GM19455 (cell line): Measurements from ENCODE around the gene CACNB1.
"Not testable (repeated sequence)": the region's sequence is repeated elsewhere in the genome, so short reads cannot be mapped to it uniquely, and the experiment has no call there.

Experiments
- ATAC-seq: cut with Tn5 transposase; IDR thresholded peaks from one replicate; pipeline ENCODE4 v1.9.1; 2021; ENCODE audit not compliant: unreplicated experiment

The CACNB1 gene

DNA sequence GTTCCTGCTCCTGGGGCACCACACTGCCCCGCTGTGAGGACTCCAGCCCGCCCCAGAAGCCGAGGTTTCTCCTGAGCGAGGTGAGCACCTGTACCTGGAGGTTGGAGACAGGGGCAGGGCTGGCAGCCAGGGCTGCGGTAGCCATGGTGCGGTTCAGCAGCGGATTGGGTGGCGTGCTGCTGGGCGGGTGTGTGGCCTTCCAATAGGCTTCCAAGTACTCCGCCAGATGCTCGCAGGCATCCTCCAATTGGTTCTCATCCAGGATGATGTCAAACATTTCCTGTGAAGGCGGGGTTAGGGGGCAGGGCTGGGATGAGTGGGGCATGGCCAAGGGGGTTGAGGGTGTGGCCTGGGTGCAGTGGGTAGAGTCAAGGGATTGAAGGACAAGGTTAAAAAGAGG, 20.2 kb downstream of the CACNB1 start:
- ATAC-seq, result no peak

DNA sequence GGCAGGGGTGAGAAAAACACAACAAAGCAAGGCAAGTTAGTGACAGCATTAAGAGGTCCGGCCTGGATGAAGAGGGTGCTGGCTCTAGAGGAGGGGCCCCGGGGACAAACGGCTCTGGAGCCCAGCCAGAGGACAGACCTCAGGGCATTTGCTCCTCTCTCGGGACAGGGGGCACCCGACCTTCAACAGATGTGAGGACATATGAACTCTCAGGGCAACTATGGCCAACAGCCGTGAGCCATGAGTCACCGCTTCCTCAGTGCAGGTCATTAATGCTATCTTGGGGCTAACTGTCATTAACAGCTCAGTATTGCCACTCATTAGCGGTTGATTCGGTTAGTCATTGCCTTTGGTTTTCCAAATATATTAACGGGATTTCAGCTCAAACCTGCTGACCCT, 21.8 kb downstream of the CACNB1 start:
- no peak for ATAC-seq

DNA sequence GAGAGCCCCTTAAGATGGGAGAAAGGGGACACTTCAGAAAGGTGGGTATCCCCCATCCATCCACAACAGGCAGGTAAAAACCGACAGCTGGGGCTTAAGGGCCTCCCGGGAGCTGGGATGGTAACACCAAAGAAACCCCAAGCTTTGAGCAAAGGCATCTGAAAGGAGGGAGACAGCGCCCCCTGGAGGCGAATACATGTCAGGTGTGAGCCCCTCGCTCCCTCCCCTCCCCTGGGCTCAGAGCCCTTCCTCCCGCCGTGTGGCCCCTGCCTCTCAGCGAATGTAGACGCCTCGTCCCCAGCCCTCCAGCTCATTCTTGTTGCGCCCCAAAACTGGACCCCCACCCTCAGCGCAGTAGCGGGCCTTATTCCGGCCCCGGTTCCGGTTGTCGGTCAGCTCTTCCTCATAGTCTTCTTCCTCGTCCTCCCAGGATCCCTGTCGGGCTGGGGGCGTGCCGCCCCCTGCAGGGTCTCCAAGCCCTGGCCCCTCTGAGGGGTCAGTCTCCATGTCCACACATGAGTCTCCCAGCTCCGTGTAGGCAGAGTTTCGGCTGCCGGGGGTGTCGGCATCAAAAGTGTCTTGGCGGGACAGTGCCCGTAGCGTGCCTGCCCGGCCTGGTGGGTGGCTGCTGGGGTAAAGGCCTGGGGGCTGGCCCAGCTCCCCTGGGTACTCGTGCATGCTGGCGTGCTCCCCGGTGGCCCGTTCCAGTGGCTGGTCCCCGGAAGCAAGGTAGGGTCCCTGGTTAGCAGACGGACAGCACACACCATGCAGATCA, 22.4 kb downstream of the CACNB1 start:
- no peak for ATAC-seq

DNA sequence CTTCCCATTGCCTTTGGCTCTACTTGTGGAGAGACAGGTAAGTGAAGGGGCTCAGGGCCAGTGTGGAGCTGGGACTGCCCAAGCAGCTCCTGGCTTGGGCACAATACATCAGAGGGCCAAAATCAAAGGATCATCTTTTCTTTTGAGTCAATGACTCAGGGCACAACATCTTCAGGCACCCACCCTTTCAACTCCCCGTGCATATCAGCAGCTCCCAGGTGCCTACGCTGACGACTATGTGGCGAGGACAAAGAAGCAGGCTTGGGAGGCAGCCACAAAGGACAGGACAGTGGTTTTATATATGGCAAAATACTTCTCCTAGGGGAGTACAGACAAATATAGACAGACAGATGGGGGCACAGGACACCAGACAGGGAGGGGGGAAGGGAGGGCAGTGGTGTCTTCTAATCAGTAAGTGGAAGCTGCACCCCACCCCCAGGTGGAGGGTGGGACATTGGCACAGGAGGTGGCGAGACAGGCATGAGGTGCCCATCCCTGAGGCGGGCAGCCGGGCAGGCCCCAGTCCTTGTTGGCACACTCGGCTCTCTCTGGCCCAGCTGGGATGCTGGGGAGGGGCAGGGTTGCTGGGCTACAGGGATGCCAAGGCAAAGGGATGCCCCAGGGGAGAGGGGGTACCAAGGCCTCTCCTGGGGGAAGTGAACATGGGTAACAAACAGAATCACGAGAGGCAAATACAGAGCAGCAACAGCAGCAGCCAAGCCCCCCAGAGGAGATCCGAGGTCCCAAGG, 23.8 kb downstream of the CACNB1 start:
- no peak for ATAC-seq

DNA sequence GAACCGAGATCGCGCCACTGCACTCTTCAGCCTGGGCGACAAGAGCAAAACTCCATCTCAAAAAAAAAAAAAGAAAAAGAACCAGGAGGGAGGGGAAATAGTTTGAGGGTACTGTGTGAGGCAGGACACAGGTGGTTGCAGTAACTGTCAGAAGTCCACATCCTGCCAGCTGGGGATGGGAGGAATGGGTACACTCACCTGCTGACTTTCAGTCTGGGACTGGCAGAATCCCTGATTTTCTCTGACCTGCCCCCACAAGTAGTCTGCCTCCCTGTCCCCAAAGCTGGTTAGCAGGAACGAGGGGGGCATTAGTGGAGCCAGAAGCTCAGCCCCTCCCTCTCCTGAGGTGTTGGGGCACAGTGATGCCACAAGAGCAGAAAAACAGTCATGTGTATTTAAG, 24.4 kb downstream of the CACNB1 start:
- no peak for ATAC-seq

DNA sequence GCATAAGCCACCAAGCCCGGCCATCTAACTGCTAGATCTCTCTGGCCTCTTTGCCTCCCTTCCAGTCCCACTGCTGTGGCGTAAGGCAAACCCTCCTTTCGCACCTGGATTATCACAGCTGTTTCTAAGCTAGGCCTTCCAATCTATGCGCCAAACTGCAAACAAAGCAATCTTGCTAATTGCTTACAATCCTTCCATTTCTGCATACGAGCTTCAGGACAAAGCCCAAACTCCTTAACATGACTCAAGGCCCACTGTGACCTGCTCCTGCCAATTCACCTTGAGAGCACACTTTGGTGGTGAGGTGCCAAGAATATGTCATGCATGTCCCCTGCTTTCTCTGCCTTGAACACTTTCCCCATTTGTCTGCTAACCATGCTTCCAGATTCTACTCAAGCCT, 25.5 kb downstream of the CACNB1 start:
- no peak for ATAC-seq

DNA sequence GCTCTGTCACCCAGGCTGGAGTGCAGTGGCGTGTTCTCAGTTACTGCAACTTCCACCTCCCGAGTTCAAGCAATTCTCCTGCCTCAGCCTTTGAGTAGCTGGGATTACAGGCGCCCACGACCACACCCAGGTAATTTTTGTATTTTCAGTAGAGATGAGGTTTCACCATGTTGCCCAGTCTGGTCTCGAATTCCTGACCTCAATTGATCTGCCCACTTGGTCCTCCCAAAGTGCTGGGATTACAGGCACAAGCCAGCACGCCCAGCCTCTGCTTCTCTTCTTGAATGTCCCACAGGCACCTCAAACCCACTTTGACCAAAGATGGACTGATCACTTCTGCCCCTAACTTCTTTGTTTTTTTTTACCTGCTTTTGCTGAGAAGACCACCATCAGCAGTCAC, 26.9 kb downstream of the CACNB1 start:
- ATAC-seq, result no peak

DNA sequence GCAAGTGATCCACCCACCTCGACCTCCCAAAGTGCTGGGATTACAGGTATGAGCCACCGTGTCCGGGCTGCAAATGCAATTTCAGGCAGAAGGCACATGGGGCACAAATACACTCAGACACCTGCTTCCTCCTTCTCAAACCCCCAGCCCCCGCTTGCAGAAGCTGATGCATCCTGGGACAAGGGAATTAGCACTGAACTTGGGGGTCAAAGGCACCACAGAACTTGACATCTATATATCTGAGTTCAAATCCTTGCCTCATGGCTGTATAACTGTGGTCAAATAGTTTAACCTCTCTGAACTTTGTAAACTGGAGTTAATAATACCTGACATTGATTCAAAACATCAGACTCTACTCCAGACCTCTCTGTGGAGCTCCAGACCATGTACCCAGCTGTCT, 27.4 kb downstream of the CACNB1 start:
- no peak for ATAC-seq

DNA sequence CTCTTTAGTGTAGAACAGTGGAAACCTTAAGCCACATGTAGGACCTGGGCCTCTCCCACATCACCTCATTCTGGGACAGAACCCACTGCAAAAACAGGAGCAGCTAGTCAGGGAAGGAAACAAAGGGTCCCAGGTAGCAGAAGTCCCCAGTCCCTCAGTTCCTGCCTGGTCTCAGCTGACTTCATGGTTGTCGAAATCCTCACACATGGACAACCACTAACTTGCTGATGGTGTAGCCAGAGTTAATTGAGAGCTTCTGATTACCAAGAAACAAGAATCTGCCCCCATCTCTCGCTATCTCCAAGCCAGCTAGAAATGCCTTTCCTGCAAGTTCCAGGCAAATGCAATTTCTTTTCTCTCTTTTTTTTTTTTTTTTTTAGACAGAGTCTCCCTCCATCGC, 28.0 kb downstream of the CACNB1 start:
- ATAC-seq, result no peak

DNA sequence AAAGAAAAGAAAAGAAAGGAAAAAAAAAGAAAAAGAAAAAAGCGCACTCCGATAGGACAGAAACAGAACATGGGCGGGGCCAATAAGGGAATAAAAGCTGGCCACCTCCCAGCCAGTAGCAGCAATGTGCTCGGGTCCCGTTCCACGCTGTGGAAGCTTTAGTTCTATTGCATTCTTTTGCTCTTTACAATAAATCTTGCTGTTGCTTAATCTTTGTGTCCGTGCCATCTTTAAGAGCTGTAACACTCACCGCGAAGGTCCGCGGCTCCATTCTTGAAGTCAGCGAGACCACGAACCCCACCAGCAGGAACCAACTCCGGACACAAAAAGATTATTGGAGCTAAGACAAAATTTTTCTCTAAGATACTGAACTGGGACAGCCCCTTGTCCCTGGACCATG, 28.4 kb downstream of the CACNB1 start:
- no peak for ATAC-seq

DNA sequence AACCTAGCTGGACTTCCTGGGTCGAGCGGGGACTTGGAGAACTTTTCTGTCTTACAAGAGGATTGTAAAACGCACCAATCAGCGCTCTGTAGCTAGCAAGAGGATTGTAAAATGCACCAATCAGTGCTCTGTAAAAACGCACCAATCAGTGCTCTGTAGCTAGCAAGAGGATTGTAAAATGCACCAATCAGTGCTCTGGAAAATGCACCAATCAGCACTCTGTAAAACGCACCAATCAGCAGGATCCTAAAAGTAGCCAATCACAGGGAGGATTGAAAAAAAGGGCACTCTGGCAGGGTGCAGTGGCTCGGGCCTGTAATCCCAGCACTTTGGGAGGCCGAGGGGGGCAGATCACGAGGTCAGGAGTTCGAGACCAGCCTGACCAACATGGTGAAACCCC, 29.0 kb downstream of the CACNB1 start:
- ATAC-seq, result not testable (repeated sequence)

DNA sequence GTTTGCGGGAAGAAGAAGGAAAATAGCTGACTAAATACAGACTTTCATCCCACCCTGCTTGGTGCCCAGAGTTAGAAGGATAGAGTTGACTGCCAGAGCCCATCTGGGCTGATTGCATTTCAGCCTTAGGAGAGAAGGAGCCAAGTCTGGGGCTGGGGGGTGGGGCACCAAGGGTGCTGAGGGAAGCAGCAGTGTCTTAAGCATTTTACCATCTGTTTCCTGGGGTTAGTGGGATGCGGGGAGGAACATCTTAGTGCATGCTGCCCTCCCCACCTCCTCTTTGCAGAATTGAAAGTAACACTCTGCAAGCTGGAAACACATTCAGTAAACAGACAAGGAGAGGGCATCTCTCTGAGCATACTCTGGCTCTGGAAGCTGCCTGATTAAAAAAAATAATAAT, 30.0 kb downstream of the CACNB1 start:
- no peak for ATAC-seq

DNA sequence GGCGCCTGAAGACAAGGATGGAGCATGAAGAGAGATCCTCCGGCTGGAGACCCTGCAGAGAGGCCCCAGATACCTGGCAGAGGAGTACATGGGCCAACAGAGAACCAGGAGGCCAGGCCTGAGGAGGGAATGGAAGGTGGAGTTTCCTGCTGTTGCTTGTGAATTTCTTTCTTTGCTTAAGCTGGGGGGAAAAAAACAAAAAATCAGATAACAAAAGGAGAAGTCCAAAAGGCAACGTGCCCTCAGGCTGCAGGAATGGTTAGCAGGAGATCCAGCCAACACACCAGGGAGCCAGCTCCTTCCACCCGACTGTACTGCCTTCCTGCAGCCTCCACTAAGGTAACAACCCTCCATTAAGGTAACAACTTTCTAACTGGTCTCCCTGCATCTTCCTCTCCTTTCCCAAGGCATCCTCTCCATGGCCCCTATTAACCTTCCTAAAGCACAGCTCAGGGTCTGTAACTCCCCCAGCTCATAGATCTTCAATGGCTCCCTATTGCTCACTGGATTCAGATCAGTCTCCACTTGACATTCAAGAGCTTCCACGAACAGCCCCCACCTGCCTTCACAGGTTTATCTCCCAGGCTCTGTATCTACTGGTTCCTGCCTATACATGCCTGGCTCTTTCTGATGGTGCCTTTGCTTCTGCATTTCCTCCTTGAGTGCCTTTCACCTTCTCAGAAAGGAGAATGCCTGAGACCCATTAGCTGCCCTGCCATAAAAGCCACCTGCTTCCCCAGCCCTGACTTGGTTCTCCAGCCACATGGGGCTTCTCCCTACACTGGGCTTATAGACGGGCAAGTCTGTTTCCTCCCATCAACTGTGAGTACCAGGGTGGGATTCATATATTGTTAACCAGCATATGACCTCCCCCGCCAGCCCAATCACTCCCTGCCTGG, 30.8 kb downstream of the CACNB1 start:
- no peak for ATAC-seq

DNA sequence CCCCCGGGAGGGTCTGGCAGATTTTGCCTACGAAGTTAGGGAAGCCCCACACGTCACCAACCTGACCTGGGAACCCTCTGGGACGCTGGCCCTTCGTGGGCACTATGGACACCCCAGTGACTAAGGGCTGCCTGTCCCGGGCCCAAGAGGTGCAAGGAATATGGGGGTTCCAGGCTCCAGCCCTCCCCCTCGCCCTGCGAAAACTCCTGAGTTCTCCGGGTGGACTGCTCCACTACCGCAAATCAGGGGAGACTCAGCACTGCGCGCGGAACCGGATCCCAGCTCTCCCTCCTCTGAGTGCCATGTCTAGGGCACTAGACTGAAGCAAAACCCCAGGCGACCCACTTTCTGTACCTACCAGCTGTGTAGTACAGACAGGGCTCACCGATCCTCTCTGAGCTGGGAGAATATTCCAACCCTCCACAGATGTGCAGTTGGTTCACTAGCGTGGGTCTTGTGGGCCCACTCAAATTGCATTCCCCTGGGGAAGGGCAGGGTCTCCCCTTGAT, 31.6 kb downstream of the CACNB1 start, which contains the start of gene ARL5C:
ARL5C (minus strand) TSS at position 321 of the 509 bp plus-strand sequence. CDS start 401 bp downstream, outside the sequence.
- ATAC-seq, result no peak

DNA sequence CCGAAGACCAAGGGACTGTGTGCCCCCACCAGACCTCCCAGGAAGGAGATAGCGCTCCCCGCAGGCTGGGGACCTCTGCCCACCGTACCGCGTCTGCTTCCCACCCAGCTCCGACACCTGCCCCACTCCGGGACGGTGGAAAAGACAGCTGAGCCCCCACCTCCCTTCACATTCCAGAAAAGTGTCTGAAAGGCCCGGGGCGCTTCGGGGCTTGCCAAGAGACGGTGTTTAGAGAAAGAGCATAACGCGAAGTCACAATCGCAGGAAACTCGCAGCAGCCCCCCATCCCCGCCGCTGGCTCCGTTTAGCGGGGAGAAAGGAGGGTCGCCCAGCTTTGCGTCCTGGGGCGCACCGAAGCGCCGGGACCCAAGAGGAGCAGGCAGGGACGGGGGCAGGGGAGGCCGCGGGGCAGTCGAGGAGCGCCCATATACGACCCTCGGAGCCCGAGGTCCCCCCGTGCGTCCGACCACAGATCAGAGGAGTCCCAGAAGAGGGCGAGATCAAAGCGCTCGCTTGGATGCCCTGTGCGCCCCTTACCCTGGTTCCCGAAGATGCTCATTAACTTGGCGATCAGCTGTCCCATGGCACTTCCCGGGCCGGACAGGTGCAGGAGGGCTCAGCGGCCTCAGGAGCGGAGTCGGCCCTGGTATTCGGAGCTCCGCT, 32.2 kb downstream of the CACNB1 start:
- no peak for ATAC-seq

DNA sequence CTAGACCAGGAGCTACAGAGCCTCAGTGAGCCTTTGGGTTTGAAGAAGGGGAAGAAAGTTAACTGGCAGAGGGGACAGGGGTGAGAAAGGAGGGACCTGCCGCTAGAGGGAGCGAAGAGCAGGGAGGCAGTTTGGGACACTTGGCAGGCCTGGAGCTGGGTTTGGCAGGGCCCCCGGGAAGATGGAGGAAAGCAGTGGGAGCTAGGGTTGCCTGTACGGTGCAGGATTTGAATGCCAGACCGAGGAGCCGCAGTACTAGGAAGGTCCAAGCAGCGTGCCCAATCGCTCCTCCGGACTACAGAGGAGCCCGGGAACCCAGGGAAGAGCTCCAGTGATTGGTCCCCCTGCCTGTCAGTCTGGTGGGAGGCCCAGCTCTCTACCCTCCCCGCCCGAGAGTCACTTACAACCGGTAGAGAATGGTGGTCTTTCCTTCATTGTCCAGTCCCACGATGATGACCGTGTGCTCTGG, 32.8 kb downstream of the CACNB1 start:
- peak; percentile 80 for ATAC-seq

DNA sequence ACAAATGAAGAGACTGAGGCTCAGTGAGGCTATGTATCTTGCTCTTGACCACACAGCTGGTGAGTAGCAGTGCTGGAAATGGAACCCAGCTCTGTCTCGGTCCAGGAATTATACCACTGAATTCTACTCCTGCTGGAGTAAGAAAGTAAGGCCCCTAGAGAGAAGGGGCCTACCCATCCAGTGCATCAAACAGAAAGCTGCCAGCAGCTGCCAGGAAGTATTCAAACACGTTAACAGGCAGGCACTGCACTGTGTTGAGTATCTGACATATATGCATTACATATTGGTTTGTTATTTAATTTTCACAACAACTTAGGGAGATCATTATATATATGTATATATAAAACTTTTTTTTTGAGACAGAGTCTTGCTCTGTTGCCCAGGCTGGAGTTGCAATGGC, 35.5 kb downstream of the CACNB1 start:
- ATAC-seq, result no peak

DNA sequence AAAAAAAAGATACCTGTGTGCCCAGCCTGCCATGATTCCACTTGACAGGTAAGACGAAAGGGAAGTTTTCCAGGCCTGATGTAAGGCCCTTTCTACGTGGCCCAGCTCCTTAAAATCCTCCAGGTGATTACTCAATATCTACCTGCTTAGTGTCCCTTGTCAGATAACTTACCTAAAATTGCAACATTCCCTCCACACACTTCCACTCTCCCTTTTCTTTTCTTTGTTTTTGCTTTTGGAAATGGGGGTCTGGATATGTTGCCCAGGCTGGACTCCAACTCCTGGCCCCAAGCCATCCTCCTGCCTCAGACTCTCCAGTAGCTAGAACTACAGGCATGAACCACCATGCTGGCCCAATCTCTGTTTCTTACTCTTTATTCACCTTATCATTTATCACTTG, 38.8 kb downstream of the CACNB1 start:
- ATAC-seq, result no peak

DNA sequence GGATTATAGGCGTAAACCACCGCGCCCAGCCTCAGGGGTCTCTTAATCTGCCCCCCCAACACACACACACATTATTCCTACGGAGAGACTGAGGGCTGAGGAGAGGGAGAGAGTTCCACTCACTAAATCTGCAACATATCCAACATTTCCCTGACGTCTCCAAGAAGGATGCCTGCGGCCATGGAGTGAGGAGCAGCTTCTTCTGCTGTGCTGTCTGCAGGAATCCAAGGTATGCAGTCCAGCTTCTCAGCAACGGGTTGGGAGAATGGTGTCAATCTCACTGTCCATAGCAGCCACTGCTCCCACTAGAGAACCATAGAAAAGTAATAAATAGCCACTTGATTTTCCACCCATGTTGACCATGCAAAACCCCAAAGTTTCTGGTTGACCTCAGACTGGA, 41.0 kb downstream of the CACNB1 start:
- no peak for ATAC-seq

DNA sequence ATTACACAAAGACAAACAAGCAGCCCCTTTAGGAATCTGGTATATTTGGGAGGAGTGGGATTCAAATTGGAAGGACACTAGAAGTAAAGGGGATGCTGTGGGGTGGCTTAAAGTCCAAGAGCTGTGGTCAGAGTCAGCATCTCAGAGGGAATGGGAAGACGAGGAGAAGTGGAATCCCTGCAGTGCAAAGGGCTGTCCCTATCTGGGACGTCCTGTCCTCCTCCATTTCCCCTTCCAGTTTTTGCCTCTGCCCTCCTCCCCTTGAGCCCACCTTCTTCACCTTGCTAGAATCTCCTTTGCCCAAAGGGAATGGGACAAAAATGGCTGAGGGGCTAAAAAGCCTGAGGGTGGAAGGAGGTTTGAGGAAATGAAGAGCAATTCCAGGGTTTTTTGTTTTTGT, 41.8 kb downstream of the CACNB1 start:
- no peak for ATAC-seq
